Sigmoid colon (tissue), 7 donors: ENCODE data around the gene SPATC1L. TPM values are rescaled to one million over a fixed set of nuclear protein-coding genes. Genes with fewer than 3 reads are reported as not detected.

Source experiments
- DNase-seq: peaks from one replicate; pipeline ENCODE4 v3.0.0-alpha.2; 2019
- H3K27ac ChIP-seq, 4 donors: fragments of 200-600 bp; sonication (generic); one replicate each; pipeline ENCODE4 v1.5.1; 2016 to 2019; ENCODE audit warnings: mild to moderate bottlenecking in 1 of 4
- H3K27me3 ChIP-seq, 3 donors: fragments of 200-600 bp; sonication (generic); one replicate each; pipeline ENCODE4 v1.5.1; 2019; ENCODE audit warnings: mild to moderate bottlenecking in 1 of 3
- H3K36me3 ChIP-seq, 4 donors: fragments of 200-600 bp; sonication (generic); one replicate each; pipeline ENCODE4 v1.5.1; 2016 to 2019
- H3K4me1 ChIP-seq, 4 donors: fragments of 200-600 bp; sonication (generic); one replicate each; pipeline ENCODE4 v1.5.1; 2017 to 2019
- H3K4me3 ChIP-seq, 4 donors: fragments of 200-600 bp; sonication (generic); one replicate each; pipeline ENCODE4 v1.5.1; 2017 to 2019; ENCODE audit warnings: mild to moderate bottlenecking in 2 of 4, moderate library complexity in 1 of 4
- H3K9me3 ChIP-seq, 4 donors: fragments of 200-600 bp in 3 of 4; sonication (generic) in 3 of 4; one replicate each; pipeline versions ENCODE4 v1.5.1 to v1.6.1; 2013 to 2019
- CTCF ChIP-seq, 4 experiments: fragments of 450-650 bp in 3 of 4; fragments of 200-600 bp in 1 of 4; IDR thresholded peaks; one replicate each; pipeline ENCODE4 v1.5.1; 2016 to 2019; ENCODE audit warnings: antibody characterized with exemption in 4 of 4, mild to moderate bottlenecking in 3 of 4, moderate library complexity in 2 of 4
- EP300 ChIP-seq, 4 donors: sonication (generic); formaldehyde crosslinking; IDR thresholded peaks; one replicate each; pipeline ENCODE4 v1.6.1; 2017; ENCODE audit warnings: antibody characterized with exemption in 4 of 4
- POLR2A ChIP-seq, 2 donors: fragments of 450-650 bp; IDR thresholded peaks; one replicate each; pipeline ENCODE4 v1.6.1; 2016; ENCODE audit warnings: antibody characterized with exemption in 2 of 2, mild to moderate bottlenecking in 2 of 2, moderate library complexity in 2 of 2
- POLR2AphosphoS5 ChIP-seq, 4 donors: sonication (generic); formaldehyde crosslinking; IDR thresholded peaks; one replicate each; pipeline ENCODE4 v1.6.1; 2017; ENCODE audit warnings: antibody characterized with exemption in 4 of 4
- WGBS, 2 donors: extraction: QIAGEN DNeasy Blood & Tissue Kit; methylation state at CpG; one replicate each; pipeline ENCODE4 v1.1.7; 2013; 5-methylcytosine and 5-hydroxymethylcytosine counted together
- intact Hi-C: fragments of 100-400 bp; cut with DNase I; formaldehyde crosslinking; loops from one replicate; pipeline ENCODE4 v1.15.1; 2023
- polyA plus RNA-seq, 3 donors: library from polyadenylated mRNA; stranded (reverse); fragments of 200-250 nt; gene quantifications; one replicate each; pipeline ENCODE4 v1.2.3, GENCODE V29; 2013
- total RNA-seq, 4 donors: library from RNA; depleted of rRNA; stranded (reverse); fragments of >200 nt; gene quantifications; one replicate each; pipeline ENCODE4 v1.1.0, GENCODE V29; 2016
- donor health status: healthy with polysubstance abuse.
- donor health status: Bipolar disorder and iron deficiency.
- donor health status: healthy.

Gene SPATC1L
- total and polyA plus RNA-seq, 7 donors = 0.95 to 18.3 (median 7.8) TPM

GRCh38 chr21:46219591-46220239, 35.5 kb upstream of the SPATC1L start:
- TF ChIP-seq POLR2A (IDR thresholded peaks at IDR 0.05) (no peak), CTCF (IDR thresholded peaks at IDR 0.05) (no peak)
- Histone ChIP-seq H3K36me3 (peaks cover 0 to 74% (median 36%) of the 10 kb centered on the region in 4 donors), H3K27me3 (no peaks in the 10 kb centered on the region), H3K9me3 (no peaks in the 10 kb centered on the region), H3K4me3 (no peak overlapping the region), H3K27ac (no peak overlapping the region), H3K4me1 (peaks cover 0 to 2% (median 0%) of the 10 kb centered on the region in 4 donors)
- 83 to 88% methylated on average over 13 of the region's 13 CpGs for WGBS, 2 donors
- peak; percentile 49 for DNase-seq
- intact Hi-C loops = no loop called here

- H3K9me3 ChIP-seq = no peaks in the 10 kb centered on the region
- TF ChIP-seq POLR2A (IDR thresholded peaks at IDR 0.05) (no peak), EP300 (IDR thresholded peaks at IDR 0.05) (no peak), CTCF (IDR thresholded peaks at IDR 0.05) (no peak), POLR2AphosphoS5 (IDR thresholded peaks at IDR 0.05) (no peak)
- peaks cover 0 to 81% (median 36%) of the 10 kb centered on the region in 4 donors for H3K36me3 ChIP-seq
- WGBS, 2 donors = 89 to 91% methylated on average over 16 of the region's 16 CpGs
- no peaks in the 10 kb centered on the region for H3K4me1 ChIP-seq
- H3K4me3 ChIP-seq = no peak overlapping the region
- intact Hi-C loops = no loop called here
- H3K27me3 ChIP-seq = no peaks in the 10 kb centered on the region
- peak; percentile 53 for DNase-seq
- no peak overlapping the region for H3K27ac ChIP-seq
Measured at GRCh38 chr21:46218906-46219590, 34.8 kb upstream of the SPATC1L start.

GRCh38 chr21:46217511-46218196, 33.4 kb upstream of the SPATC1L start:
- WGBS, 2 donors = 90 to 93% methylated on average over 22 of the region's 22 CpGs
- H3K36me3 ChIP-seq = peaks cover 5 to 89% (median 37%) of the 10 kb centered on the region in 4 donors

GRCh38 chr21:46216132-46216747, 32.0 kb upstream of the SPATC1L start:
- H3K4me3 ChIP-seq = no peak overlapping the region
- H3K36me3 ChIP-seq = peaks cover 5 to 89% (median 32%) of the 10 kb centered on the region in 4 donors
- intact Hi-C loops = no loop called here
- peak; percentile 56 for DNase-seq
- no peaks in the 10 kb centered on the region for H3K27me3 ChIP-seq
- no peaks in the 10 kb centered on the region for H3K4me1 ChIP-seq
- no peak for TF ChIP-seq POLR2AphosphoS5 (IDR thresholded peaks at IDR 0.05)
- TF ChIP-seq EP300 (IDR thresholded peaks at IDR 0.05) = no peak
- TF ChIP-seq POLR2A (IDR thresholded peaks at IDR 0.05) = no peak
- H3K27ac ChIP-seq = no peak overlapping the region
- WGBS, 2 donors = 93 to 97% methylated on average over 16 of the region's 16 CpGs
- H3K9me3 ChIP-seq = no peaks in the 10 kb centered on the region

More at GRCh38 chr21:46217511-46218196, 33.4 kb upstream of the SPATC1L start:
- intact Hi-C loops = no loop called here
- H3K27ac ChIP-seq = no peak overlapping the region
- TF ChIP-seq CTCF (IDR thresholded peaks at IDR 0.05) (no peak), POLR2A (IDR thresholded peaks at IDR 0.05) (no peak), POLR2AphosphoS5 (IDR thresholded peaks at IDR 0.05) (no peak), EP300 (IDR thresholded peaks at IDR 0.05) (no peak)
- no peaks in the 10 kb centered on the region for H3K9me3 ChIP-seq
- no peak overlapping the region for H3K4me3 ChIP-seq
- H3K4me1 ChIP-seq = no peaks in the 10 kb centered on the region
- no peaks in the 10 kb centered on the region for H3K27me3 ChIP-seq
- DNase-seq = peak; percentile 63
